ENCODE measurements around the gene IMMP2L.

IMMP2L gene

DNA sequence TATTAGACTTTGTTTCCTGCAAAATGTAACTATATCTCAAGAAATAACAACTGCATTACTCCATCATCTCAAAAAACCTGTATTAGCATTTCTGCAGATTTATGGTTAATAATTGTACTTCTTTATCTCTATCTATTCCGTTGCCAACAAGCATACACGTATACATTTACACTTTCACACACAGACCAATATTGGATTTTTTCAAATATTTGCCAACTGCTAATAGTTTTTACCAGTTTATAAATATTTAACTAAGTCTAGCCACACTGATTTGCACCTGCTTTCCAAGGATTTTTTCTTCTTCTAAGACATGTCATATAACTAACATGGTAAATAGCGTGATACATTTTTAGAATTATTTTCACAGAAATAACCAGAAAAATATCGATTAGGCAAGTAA lies 459.2 kb downstream of the IMMP2L start:
- DNase-seq (ENCODE audit: low read depth in 2 of 2), result no peak

DNA sequence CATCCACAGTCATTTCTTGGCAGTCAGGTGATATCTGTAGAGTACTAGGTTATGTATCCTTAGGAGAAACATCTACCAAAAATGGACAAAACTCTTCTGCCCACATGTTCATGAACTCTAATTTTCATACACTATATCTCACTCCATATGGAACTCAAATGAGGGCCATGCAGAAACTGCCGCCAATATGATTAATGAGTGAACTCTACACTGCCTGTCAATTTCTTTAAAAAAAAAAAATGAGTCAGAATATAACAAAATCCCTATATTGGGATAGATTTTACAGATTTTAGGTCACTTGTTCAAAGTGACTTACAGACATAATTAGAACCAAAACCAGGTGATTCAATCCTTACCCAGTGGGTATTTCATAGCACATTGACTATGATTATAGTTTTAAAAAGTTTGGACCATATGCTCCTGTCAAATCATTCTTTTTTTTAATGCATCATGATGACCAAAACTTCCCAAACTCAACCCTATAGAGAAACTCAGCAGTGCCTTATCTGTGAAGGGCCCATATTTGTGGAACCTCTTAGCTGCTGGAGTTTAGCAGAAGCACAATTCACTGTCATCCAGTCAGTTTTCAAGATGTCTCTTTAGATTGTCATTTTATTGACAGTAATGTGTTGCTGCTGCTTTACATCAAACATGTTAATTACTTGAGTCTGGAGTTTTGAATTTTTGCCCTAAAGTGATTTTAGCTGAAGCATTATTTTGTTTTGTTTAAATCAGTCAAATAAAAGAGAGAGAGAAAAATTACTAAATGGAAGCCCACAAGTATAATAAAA lies 460.2 kb downstream of the IMMP2L start:
- DNase-seq (ENCODE audit: low read depth in 2 of 2), result no peak

- DNase-seq (ENCODE audit: low read depth in 2 of 2), result no peak
These were observed 463.4 kb downstream of the IMMP2L start for GRCh38 chr7:111098926-111099250.

- peak in 1 of 2 donors; percentile 39 for DNase-seq (ENCODE audit: low read depth in 2 of 2)
These were observed 464.0 kb downstream of the IMMP2L start for GRCh38 chr7:111098011-111098925.

DNA sequence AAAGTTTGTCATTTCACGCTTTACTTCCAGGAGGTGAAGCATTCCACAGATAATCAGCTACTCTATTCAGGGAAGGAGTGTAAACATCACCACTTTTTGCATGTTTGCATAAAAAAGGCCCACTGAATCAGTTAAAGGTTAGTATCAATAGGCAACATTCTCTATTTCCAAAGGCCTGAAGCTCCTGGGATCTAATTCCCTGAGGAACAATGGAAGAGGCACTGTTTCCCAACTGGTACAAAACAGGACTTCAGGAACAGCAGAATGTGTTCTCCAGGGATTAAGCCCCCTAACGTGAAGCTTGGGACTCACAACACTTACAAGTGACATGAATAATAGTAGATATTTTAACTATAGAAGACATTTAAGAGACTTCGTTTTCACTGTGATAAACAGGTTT lies 465.3 kb downstream of the IMMP2L start:
- DNase-seq (ENCODE audit: low read depth in 2 of 2), result no peak

DNA sequence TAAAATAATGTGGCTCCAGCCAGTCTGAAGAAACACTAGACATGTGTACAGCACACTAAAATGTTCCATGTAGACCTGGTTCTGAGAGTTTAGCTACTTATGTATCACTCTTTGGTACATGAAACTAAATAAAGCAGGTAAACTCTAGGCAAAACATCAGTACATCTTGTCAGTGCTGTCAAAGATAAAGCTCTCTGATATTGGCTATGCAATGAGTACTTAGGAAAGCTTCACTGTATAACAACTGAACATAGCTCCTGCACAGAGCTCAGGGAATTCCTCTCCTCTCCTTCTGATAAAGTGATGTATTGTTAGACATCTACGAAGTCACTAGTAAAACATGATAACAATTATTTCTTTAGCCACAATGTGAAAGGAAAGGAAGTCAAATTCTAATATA lies 467.9 kb downstream of the IMMP2L start:
- no peak for DNase-seq (ENCODE audit: low read depth in 2 of 2)

GRCh38 chr7:111093496-111093895 lies 468.8 kb downstream of the IMMP2L start:
- DNase-seq (ENCODE audit: low read depth in 2 of 2), result no peak

GRCh38 chr7:111092406-111093236 lies 469.7 kb downstream of the IMMP2L start:
- DNase-seq (ENCODE audit: low read depth in 2 of 2), result no peak

DNA sequence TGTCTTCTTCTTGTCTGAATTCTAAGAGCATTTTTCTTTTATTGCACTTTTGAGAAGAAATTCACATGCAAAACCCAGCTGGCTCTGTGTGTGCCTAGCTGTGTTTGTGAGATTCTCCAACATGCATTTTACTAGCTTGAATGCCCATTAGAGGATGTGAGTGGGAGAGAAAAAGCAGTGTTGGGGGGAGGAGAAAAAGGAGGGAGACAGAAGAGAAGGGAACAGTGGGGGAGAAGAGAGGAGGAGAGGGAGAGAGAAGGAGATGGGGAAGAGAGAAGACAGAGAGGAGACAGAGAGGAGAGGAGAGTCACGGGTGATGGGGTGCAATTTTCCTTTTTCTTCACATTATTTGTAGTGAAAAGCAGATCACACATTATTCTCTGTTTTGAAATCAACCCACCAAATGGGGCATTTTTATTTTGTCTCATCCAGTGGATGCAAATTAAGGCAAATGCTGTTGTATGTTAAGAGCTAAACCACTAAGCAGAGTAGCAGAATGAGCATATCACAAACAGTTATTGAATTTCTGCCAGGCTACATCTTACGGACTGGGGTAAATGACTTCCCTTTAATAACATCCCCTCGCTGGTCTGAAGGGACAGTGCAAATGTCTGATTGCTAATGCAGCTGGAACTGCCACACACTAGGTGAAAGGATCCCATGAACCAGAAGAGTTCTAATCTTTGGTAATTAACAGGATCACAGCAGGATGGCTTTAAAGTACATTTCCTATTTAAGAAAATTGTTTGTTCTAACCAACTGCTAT lies 470.5 kb downstream of the IMMP2L start:
- DNase-seq (ENCODE audit: low read depth in 2 of 2), result no peak

- DNase-seq (ENCODE audit: low read depth in 2 of 2), result peak in 1 of 2 donors; percentile 36
These were observed 471.4 kb downstream of the IMMP2L start, which contains the start of gene LRRN3 for GRCh38 chr7:111090846-111091245. LRRN3 (plus strand) TSS chr7:111091127; CDS start chr7:111122773, 31,646 bp downstream.

DNA sequence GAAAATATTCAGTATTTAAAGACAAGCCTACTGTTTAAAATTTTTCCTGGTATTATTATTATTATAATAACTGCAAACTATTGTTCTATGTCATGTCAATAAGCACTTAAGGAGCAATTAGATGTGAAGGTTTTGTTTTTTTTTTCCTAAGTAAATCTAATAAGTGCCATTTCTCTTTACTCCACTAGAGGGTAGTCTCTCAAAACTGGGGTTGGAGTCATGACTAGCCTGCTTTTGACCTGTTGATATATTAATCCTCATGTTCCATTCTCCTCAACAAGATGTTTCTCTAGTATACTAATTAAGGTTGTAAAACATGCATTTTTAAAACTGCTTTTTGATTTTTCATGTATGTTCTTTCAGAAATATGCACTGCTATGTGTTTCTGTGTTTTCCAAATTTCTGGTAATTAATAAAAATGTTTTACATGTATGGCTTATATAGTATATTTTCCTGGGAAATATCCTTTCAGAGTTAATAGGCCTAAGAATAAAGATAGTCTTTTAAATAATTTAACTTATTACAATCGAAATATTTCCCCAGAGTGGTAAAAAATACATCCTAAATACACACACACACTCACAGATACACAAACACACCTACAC lies 472.4 kb downstream of the IMMP2L start:
- no peak for DNase-seq (ENCODE audit: low read depth in 2 of 2)

GRCh38 chr7:111088328-111088727 lies 474.0 kb downstream of the IMMP2L start:
- DNase-seq (ENCODE audit: low read depth in 2 of 2), result no peak

GRCh38 chr7:111086532-111086931 lies 475.8 kb downstream of the IMMP2L start:
- DNase-seq (ENCODE audit: low read depth in 2 of 2), result no peak

- DNase-seq (ENCODE audit: low read depth in 2 of 2), result no peak
These were observed 476.9 kb downstream of the IMMP2L start for GRCh38 chr7:111085356-111085755.

DNA sequence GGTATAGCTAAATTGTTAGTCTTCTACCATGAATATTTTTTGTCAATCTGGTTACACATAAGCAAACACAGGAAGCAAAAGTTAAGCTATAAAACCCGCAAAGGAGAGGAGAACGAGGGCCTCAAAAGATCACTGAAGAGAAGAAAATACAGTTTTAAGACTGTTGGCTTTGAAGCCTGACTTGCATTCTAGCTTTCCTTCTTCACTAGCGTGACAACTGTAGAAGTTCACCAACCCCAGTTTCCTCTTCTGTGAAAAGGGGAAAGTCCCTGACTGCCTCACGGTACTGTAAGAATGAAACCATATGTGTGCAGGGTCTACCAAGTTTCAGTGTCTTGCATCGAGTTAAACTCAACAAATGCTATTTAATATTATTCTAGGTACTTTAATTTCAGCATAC lies 478.9 kb downstream of the IMMP2L start:
- DNase-seq (ENCODE audit: low read depth in 2 of 2), result peak; percentile 28 to 35

GRCh38 chr7:111082351-111082750 lies 479.9 kb downstream of the IMMP2L start:
- no peak for DNase-seq (ENCODE audit: low read depth in 2 of 2)

GRCh38 chr7:111081546-111082267 lies 480.6 kb downstream of the IMMP2L start:
- DNase-seq (ENCODE audit: low read depth in 2 of 2), result no peak

DNA sequence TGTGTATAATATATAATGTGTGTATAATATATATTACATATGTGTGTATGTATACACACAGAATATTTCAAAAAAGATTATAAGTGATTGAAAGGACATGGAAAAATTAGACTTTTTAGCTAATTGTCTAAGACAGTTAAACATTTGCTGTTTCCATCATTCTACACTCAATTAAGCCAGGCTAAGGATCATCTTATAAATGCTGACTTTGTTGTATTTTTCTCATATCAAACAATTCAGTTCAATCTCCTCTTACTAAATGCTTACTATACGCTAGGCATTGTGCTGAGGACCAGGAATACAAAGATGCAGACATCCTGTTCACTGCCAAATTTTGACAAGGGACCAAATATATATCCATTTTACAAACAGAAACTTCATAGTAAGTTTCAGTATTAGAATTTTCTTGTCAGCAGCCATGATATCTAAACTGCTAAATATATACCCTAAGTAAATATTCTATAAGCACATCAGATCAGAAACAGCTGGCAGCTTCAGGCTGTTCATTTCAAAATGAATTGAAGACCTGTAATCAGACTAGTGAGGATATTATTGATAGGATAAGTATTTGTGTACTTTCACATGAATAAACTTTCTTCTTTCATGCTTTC lies 481.7 kb downstream of the IMMP2L start:
- DNase-seq (ENCODE audit: low read depth in 2 of 2), result no peak

- DNase-seq (ENCODE audit: low read depth in 2 of 2), result no peak
These were observed 485.3 kb downstream of the IMMP2L start for GRCh38 chr7:111077001-111077400.

DNA sequence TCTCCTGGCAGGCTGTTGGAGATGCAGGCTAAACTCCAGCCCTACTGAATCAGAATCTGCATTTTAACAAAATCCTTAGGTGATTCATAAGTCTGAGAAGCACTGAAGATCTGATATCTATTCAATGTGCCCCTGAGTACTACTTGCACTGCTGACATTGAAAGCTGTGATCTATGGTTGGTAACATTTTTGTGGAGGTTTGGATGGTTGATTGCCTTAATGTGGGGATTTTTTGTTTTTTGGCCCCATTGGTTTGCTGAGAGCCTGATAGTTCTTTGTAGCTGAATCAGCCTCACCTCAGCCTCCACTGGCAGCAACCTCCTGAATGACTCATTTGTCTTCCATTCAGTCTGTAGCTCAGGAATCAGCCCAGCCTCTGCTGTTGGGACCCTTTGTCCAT lies 486.1 kb downstream of the IMMP2L start:
- peak; percentile 27 to 28 for DNase-seq (ENCODE audit: low read depth in 2 of 2)

Measured in stimulated activated CD4-positive, alpha-beta T cell treated with anti-CD3 and anti-CD28 coated beads, Interleukin-15, amount 100 ng/mL, for 48 hours (primary cell).